KMS-11 (cell line): ENCODE results near the gene TMEM14A.
A peak's percentile ranks its signal among the peaks of the same experiment; 100 is the strongest.
"Not testable (repeated sequence)": the region's sequence is repeated elsewhere in the genome, so short reads cannot be mapped to it uniquely, and the experiment has no call there.

Source experiments
- H2AFZ ChIP-seq: fragments of 200-600 bp; sonication (generic); 2 replicates; pipeline ENCODE4 v1.6.1; 2016; ENCODE audit warnings: antibody characterized with exemption, mixed run types, low read depth
- H3K27ac ChIP-seq: fragments of 200-600 bp; sonication (generic); 2 replicates; pipeline ENCODE4 v1.6.1; 2016; ENCODE audit warnings: mild to moderate bottlenecking, mixed run types
- H3K27me3 ChIP-seq: fragments of 200-600 bp; sonication (generic); 2 replicates; pipeline ENCODE4 v1.6.1; 2017; ENCODE audit warnings: mild to moderate bottlenecking, low read depth, mixed run types, moderate library complexity; ENCODE audit not compliant: insufficient read depth
- H3K36me3 ChIP-seq: fragments of 200-600 bp; sonication (generic); 2 replicates; pipeline ENCODE4 v1.6.1; 2017; ENCODE audit warnings: mild to moderate bottlenecking, mixed run types; ENCODE audit not compliant: insufficient read depth
- H3K4me1 ChIP-seq: fragments of 200-600 bp; sonication (generic); 2 replicates; pipeline ENCODE4 v1.6.1; 2016; ENCODE audit warnings: mild to moderate bottlenecking, low read depth, mixed run types; ENCODE audit not compliant: poor library complexity, severe bottlenecking
- H3K4me2 ChIP-seq: fragments of 200-600 bp; sonication (generic); 2 replicates; pipeline ENCODE4 v1.7.0; 2016; ENCODE audit warnings: mild to moderate bottlenecking, mixed run types
- H3K4me3 ChIP-seq: fragments of 200-600 bp; sonication (generic); IDR thresholded peaks from 2 replicates; pipeline ENCODE4 v1.6.1; 2017; ENCODE audit warnings: low read depth, low read length, mixed read lengths; ENCODE audit not compliant: insufficient read depth
- H3K79me2 ChIP-seq: fragments of 200-600 bp; sonication (generic); 2 replicates; pipeline ENCODE4 v1.6.1; 2016; ENCODE audit warnings: low read depth, mixed run types; ENCODE audit not compliant: insufficient read depth
- H3K9ac ChIP-seq: fragments of 200-600 bp; sonication (generic); 2 replicates; pipeline ENCODE4 v1.6.1; 2016; ENCODE audit warnings: mild to moderate bottlenecking, mixed run types
- H4K20me1 ChIP-seq: fragments of 200-600 bp; sonication (generic); 2 replicates; pipeline ENCODE4 v1.6.1; 2016; ENCODE audit warnings: mild to moderate bottlenecking, mixed run types; ENCODE audit not compliant: insufficient read depth
- CTCF ChIP-seq: fragments of 200-600 bp; sonication (generic); conservative IDR thresholded peaks from 2 replicates; pipeline ENCODE4 v1.6.1; 2017; ENCODE audit warnings: low read depth, mild to moderate bottlenecking, antibody characterized with exemption, low read length, moderate library complexity, mixed read lengths

The TMEM14A gene

GRCh38 chr6:52671676-52672075 is 763 bp downstream of the TMEM14A start:
- Histone ChIP-seq H3K4me3 (no peak overlapping the region), H3K27me3 (no peaks in the 10 kb centered on the region), H3K4me1 (peaks cover 82% of the 10 kb centered on the region), H3K4me2 (peak overlapping the region; percentile 95), H3K36me3 (peaks cover 6% of the 10 kb centered on the region; the same call in 1 of the 2 replicates), H3K9ac (no peak overlapping the region), H4K20me1 (no peaks in the 10 kb centered on the region), H3K79me2 (peaks cover 38% of the 10 kb centered on the region), H2AFZ (peak overlapping the region; percentile 53; the same call in 1 of the 2 replicates), H3K27ac (no peak overlapping the region)
- no peak for TF ChIP-seq CTCF

GRCh38 chr6:52672412-52673025 is 1.6 kb downstream of the TMEM14A start:
- no peak overlapping the region for H3K27ac ChIP-seq
- H2AFZ ChIP-seq = no peak overlapping the region
- peaks cover 29% of the 10 kb centered on the region for H3K79me2 ChIP-seq
- H3K4me1 ChIP-seq = peaks cover 77% of the 10 kb centered on the region
- no peak overlapping the region for H3K4me3 ChIP-seq
- H4K20me1 ChIP-seq = no peaks in the 10 kb centered on the region
- H3K4me2 ChIP-seq = no peak overlapping the region; the same call in 1 of the 2 replicates
- no peak for TF ChIP-seq CTCF
- no peaks in the 10 kb centered on the region for H3K36me3 ChIP-seq
- H3K27me3 ChIP-seq = no peaks in the 10 kb centered on the region
- no peak overlapping the region for H3K9ac ChIP-seq

- H3K79me2 ChIP-seq = 0 out of 2 replicates have a peak, but pooled peaks cover 12% of the 10 kb centered on the region
- H3K27me3 ChIP-seq = no peaks in the 10 kb centered on the region
- no peak for TF ChIP-seq CTCF
- H2AFZ ChIP-seq = no peak overlapping the region
- H3K4me1 ChIP-seq = peaks cover 56% of the 10 kb centered on the region
- no peak overlapping the region for H3K4me3 ChIP-seq
- H3K36me3 ChIP-seq = no peaks in the 10 kb centered on the region
- H3K9ac ChIP-seq = no peak overlapping the region
- peak overlapping the region; percentile 33; the same call in 1 of the 2 replicates for H3K4me2 ChIP-seq
- H3K27ac ChIP-seq = no peak overlapping the region
- no peaks in the 10 kb centered on the region for H4K20me1 ChIP-seq
Measured at GRCh38 chr6:52674666-52675065, 3.8 kb downstream of the TMEM14A start.

GRCh38 chr6:52675372-52675771 is 4.5 kb downstream of the TMEM14A start:
- TF ChIP-seq CTCF = no peak; the same call in 1 of the 2 replicates
- Histone ChIP-seq H3K4me1 (peaks cover 49% of the 10 kb centered on the region), H3K9ac (no peak overlapping the region), H4K20me1 (no peaks in the 10 kb centered on the region), H3K4me3 (no peak overlapping the region), H3K27me3 (no peaks in the 10 kb centered on the region), H3K79me2 (0 out of 2 replicates have a peak, but pooled peaks cover 12% of the 10 kb centered on the region), H3K36me3 (no peaks in the 10 kb centered on the region), H2AFZ (no peak overlapping the region), H3K4me2 (peak overlapping the region; percentile 33; the same call in 1 of the 2 replicates), H3K27ac (peak overlapping the region; percentile 3; the same call in 1 of the 2 replicates)

GRCh38 chr6:52676631-52677030 is 5.7 kb downstream of the TMEM14A start:
- H3K27ac ChIP-seq, H3K36me3 ChIP-seq, H2AFZ ChIP-seq, H3K27me3 ChIP-seq, H3K9ac ChIP-seq, H3K4me3 ChIP-seq, H4K20me1 ChIP-seq, H3K79me2 ChIP-seq, H3K4me2 ChIP-seq: not testable (repeated sequence)
- peaks cover 40% of the 10 kb centered on the region for H3K4me1 ChIP-seq
